ENCODE data around the gene PDRG1.
A peak's percentile ranks its signal among the peaks of the same experiment; 100 is the strongest.

PDRG1 gene

GRCh38 chr20:31951530-31952453, at the start of gene PDRG1:
TSS of gene PDRG1 (minus strand) at chr20:31952046. CDS start at chr20:31951961, 85 bp downstream.
- peak; percentile 97 for DNase-seq

DNA sequence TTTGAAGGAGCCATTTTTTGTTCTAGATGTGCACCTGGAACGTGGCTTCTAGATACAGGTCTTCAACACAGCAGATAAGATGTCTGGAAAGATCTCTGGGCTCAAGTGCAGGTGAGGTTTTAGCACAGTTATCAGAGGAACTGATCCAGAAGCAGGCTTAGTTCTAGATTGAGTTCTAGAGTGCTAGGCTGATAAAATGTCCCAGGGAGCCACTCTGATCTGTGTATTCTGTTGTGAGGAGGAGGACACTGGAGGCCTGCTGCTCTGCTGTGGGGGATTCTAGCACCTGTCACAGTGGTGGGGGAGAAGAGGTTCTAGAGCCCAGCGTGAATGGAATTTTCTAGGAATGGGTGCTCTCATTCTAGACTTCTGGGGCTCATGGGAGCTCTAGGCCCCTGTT, 46.4 kb upstream of the PDRG1 start:
- DNase-seq: no peak

GRCh38 chr20:31996996-31997395, 45.1 kb upstream of the PDRG1 start:
- no peak for DNase-seq

DNA sequence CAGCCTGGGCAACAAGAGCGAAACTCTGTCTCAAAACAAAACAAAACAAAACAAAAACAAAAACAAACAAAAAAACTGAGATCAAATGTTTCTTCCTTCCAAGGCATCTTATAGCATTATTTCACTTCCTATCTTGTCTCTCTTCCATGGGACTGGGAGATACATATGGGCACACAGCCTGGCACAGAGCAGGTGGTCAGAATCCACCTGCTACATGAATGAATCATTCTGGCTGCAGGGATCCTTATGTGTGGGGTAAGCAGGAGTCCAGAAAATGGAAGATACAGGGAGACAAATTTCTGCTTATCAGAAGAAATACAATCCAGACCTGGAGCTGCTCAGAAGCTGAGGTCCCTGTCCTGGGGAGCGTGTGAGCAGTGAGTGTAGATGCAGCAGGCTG, 40.2 kb upstream of the PDRG1 start:
- DNase-seq: no peak

DNA sequence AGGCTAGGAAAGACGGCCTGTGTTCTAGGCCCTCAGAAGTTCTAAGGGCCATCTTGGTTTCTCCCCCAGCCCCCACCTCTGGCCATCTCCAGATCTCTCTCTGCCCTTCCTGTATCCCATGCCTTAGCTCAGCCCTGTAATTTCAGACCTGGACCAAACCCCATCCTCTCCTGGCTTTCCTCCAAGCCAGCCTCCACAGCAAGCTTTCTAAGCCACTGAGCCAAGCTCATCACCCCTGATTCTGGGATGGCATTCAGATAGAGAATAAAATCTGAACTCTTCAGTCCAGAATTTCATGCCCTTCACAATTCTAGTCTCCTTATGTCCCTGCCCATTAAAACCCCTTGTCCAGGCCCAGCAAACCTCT, 39.5 kb upstream of the PDRG1 start:
- no peak for DNase-seq

DNA sequence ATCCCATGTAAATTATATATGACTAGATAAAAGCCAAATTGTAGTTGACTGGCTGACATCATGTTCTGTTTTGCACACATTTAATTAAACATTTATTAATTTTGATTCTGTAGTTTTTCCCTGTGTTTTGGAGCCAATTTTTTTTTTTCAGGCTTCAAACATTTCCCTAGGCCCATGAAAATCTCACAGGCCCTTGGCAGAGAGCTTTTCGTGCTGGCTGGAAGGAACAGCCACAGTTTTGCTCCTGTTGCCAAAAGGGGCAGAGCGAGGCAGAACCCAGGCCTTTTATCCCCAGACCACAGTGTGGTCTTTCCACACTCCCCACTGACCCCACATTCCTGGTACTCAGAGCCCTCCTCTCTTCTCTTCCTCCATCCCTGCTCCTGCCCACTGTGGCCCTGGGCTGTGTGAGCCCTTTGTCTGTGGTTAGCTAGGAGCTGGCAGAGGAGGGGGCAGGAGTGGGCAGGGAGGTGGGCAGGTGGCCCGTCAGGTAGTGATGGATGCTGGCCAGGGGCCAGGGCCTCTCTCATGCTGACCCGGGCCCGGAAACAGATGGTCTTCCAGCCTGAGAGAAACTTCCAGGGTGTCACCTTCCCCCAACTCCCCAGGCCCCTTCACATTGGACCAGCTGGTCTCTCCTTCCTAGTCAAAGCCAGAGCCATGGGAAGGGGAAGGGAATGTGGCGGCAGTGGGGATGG, 38.9 kb upstream of the PDRG1 start:
- DNase-seq: no peak

- no peak for DNase-seq
These were observed 37.3 kb upstream of the PDRG1 start for GRCh38 chr20:31989030-31989645.

GRCh38 chr20:31988430-31989015, 36.7 kb upstream of the PDRG1 start:
- no peak for DNase-seq

DNA sequence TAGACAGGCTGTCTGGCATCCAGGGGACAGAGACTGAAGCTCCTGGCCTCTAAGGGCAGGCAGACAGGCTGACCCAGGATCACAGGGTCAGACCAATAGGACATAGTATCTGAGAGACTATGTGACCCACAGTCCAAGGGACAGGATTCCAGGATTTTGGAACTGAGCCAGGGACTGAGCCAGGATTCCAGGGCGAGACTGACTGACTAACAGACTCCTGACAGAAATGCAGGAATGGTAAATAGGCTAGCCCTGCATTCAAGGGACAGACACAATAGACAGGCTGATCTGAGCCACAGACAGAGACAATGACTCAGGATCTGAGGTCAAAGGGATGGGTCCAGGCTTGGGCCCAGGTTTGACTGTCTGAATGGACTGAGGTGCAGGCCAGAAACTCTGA, 35.9 kb upstream of the PDRG1 start:
- DNase-seq: no peak

- no peak for DNase-seq
These were observed 33.2 kb upstream of the PDRG1 start for GRCh38 chr20:31984981-31985471.

DNA sequence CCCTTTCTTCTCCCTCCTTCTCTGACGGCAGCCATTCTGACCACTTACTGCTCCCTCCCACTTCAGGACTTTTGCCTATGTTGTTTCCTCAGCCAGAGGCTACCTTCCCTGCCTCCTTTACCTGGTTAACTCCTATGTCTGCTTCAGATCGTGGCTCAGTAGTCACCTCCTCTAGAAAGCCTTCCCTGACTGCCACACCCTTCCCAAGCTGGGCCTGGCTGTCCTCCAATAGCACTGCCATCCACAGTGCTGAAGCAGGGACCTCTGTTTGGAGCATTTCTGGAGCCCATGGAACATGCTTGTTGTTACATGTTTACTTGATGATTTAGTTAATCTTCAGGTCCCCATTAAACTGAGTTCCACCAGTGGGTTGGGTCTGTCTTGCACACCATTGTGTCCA, 29.9 kb upstream of the PDRG1 start:
- DNase-seq: no peak

DNA sequence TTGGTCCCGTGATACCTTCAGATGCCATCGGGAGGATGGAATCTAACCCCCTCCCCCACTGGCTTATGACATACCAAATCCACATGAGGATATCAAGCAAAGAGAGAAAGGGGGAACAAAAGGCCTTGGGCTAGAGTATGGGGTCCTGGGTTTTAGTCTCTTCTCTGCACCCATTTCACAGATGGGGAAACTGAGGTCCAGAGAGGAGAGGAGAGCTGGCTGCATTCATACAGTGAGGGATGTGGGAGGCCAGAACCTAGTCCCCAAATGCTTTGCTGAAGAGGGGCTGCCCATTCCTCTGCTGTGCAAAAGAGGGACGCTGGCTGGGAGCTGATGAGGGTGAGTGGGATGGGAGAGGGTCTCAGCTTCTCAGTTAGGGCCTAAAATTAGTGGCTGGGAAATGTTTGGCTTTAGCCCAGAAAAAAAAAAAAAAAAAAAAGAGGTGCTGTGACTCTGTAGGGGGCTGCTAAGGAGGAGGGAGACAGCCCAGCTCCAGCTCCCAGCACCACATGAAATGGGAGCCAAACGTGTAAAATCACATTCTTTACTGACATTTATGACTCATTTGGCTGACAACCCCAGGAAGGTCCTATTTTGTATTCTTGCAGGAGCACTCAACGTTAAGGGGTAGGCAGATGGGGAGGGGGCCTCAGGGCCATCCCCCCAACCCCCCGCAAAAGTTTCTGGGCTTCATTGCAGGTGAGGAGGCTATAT, 28.0 kb upstream of the PDRG1 start:
- DNase-seq: no peak

DNA sequence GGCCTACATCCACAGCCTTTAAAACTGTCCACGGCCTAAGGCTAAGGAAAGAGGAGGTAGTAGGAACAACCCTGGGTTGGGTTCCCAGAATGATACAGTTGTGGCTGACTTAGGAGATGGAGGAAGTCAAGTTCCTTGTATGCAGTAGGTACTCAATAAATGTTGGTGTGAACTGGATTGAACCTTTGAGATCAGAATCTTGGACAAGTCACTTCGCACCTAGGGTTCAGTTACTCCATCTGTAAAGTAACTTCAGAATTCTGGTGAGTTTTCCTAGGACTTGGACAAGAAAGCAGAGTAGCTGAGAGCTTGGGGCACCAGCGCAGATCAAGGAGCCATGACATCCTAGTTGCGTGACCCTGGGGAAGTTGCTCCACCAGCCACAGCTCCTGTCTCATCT, 25.2 kb upstream of the PDRG1 start:
- DNase-seq: no peak

DNA sequence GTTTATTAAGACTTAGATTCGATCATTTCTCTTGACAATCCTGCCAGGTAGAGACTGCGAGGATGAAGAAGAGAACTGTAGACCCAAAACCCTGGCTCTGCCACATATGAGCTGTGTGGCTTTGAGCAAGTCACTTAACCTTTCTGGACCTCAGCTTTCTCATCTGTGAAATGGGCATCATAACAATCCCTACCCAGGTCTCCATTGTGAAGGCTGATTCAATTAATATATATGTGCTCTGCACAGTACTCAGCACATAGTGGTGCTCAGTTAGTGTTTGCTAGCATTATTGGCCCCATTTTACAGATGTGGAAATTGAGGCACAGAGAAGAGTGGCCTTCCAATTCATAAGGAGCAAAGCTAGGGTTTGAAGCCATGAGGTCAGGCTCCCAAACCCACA, 24.0 kb upstream of the PDRG1 start:
- DNase-seq: no peak

- no peak for DNase-seq
These were observed 23.2 kb upstream of the PDRG1 start for GRCh38 chr20:31974951-31975487.

DNA sequence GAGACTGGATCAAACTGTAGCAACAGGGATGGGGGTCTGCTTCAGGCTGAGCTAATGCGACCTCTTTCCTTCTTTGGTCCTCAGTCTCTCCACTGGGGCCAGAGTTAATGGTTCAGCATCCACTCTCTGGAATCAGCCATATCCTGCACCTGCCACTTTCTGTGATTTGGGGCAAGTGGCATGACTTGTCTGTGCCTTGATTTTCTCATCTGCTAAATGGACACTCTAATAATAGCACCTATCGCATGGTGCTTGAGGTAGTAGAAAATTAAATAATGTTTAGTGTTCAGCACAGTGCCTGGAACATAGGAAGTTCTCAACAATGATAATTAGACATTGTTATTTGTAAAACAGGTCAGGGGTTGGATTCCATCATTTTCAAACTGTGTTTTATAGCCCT, 22.4 kb upstream of the PDRG1 start:
- DNase-seq: no peak

DNA sequence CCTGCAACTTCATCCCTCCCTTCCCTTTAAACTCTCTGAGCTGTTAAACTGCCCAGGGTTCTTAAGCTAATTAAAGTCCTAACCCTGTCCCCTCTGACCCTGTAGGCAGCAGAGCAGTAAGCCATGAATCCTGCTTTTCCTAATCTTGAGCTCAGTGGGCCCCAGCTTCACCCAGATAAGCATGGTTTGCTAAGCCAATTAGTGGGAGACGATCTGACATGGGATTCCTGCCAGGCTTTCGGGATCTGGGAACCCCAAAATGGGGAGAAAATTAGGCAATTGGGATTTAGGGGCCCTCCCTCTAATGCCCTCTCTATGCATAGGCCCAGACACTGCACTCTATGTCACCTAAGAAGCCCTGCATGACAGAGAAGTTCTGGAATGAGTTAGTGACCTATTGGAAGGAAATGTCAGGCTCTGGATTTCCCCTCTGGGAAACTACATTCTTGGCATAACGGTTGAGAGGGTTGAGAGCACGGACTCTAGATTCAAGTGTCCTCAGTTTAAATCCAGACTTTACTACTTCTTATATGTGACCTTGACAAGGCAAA, 20.7 kb upstream of the PDRG1 start:
- no peak for DNase-seq

DNA sequence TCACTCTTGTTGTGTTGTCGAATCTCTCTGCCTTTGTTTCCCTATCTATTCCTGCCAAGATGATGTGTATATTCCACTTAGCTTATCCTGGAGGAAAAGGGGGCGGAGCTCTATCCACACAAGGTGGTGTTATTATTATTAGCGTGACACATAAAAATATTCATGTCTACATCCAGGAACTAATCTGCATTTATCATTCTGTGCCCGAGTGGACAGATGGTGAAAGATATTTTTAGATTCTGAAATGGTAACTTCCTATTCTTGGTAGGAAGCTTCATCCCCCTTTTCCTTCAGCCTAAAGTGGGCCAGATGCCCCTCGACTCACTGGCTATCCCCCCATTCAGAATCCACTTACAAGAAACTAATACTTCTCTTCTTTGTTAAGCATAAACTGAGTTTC, 18.1 kb upstream of the PDRG1 start:
- DNase-seq: no peak

- peak; percentile 62 for DNase-seq
These were observed 16.7 kb upstream of the PDRG1 start for GRCh38 chr20:31968291-31969126.

- DNase-seq: no peak
These were observed 16.0 kb upstream of the PDRG1 start, which contains the start of gene XKR7 for GRCh38 chr20:31967830-31968249. TSS of gene XKR7 (plus strand) at chr20:31968151. CDS start at chr20:31968176, 25 bp downstream.
